Fibroblast of skin of right quadriceps (primary cell): Measurements from ENCODE around the gene LIG4.
"Not testable (repeated sequence)": the region's sequence is repeated elsewhere in the genome, so short reads cannot be mapped to it uniquely, and the experiment has no call there.

ENCODE experiments used
- DNase-seq: peaks from one replicate; pipeline ENCODE4 v3.0.0-alpha.2; 2013

The LIG4 gene

GRCh38 chr13:108215436-108215835, at the start of gene LIG4:
TSS of gene LIG4 (minus strand) at chr13:108215536. CDS start at chr13:108211268, 4,268 bp downstream.
- DNase-seq = peak; percentile 89

GRCh38 chr13:108263621-108264355, 48.5 kb upstream of the LIG4 start:
- DNase-seq = no peak

- no peak for DNase-seq
Measured at GRCh38 chr13:108257248-108257647, 41.9 kb upstream of the LIG4 start.

GRCh38 chr13:108249150-108249549, 33.8 kb upstream of the LIG4 start:
- no peak for DNase-seq

DNA sequence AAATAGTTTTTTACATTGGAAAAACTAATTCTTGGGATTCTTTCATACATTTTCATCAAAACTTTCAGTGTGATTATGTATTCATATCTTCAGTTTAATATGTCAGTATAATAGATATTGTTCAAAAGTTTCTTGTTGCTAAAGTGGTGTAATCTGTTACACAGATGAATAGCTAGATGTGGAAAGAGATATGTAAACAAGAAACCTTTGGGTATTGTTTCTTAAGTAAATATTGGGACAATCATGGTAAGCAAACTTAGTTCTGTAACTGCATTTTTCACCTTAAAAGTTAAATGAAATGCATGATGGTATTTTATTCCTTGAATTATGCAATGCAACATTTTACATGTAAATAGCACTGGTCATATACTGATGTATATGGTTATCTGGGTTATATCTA, 15.0 kb upstream of the LIG4 start:
- no peak for DNase-seq

- peak; percentile 34 for DNase-seq
Measured at GRCh38 chr13:108227651-108228272, 12.4 kb upstream of the LIG4 start.

GRCh38 chr13:108226184-108226583, 10.8 kb upstream of the LIG4 start:
- DNase-seq = no peak

- no peak for DNase-seq
Measured at GRCh38 chr13:108225440-108225839, 10.1 kb upstream of the LIG4 start.

GRCh38 chr13:108223687-108224503, 8.6 kb upstream of the LIG4 start:
- no peak for DNase-seq

DNA sequence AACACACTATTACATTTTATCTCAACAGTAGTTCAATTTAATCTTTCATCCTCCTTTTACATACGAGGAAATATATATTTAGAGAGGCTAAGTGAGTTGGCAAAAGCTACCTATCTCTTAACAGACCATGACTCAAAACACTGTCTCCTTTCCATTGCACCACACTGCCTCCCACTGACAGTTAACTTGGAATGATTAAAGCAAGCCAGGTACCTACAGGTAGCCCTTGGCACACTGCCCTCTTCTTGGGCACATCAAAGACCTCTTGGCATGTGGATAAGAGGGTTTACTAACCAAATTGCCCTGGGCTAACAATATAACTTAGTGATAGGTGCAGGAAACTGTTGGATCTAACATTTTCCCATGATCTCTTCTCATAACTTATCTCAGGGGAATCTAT, 4.7 kb upstream of the LIG4 start:
- DNase-seq = no peak

GRCh38 chr13:108218044-108218974, 3.0 kb upstream of the LIG4 start, which contains the start of gene ABHD13:
TSS of gene ABHD13 (plus strand) at chr13:108218392. CDS start at chr13:108229219, 10,827 bp downstream.
- peak; percentile 94 for DNase-seq

DNA sequence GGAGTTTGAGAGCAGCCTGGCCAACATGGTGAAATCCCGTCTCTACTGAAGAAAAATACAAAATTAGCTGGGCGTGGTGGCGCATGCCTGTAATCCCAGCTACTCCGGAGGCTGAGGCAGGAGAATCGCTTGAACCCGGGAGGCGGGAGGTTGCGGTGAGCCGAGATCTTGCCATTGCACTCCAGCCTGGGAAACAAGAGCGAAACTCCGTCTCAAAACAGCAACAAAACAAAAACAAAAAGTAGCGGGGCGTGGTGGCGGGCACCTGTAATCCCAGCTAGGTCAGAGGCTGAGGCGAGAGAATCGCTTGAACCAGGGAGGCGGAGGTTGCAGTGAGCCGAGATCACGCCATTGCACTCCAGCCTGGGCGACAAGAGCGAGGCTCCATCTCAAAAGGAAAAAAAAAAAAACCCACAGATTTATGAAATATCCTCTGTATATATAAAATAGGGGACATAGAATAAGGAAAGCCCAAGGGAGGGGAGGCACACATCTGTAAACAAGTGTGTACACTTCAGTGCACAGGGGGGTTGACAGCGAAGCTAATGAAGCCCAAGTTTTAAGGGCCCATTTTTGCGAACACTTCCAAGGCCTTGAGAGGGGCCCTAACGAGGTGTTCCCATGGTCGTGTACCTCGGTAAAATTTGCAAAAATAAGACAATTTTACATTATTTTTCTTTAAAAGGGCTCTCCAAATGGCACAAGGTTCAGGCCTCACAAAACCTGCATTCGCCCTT, 2.1 kb upstream of the LIG4 start:
- DNase-seq = not testable (repeated sequence)

- no peak for DNase-seq
Measured at GRCh38 chr13:108214441-108215271, 680 bp downstream of the LIG4 start.

DNA sequence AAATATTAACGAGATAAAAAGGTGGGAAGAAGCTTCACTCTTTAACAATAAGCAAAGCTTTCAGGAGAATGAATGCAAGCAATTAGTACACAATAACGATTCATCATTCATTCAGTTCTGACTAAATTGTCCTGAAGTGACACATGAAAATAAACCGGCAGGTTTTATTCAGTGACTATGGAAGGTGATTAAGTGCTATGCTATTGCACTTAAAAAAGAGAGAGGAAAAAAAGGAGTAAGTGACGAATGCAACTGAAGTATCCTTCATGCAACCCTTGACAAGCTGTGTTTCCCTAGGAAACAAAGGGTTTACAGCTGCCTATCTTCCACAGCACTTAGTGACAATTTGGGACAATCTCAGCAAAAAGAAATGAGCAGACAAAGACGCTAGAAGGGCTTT, 1.4 kb downstream of the LIG4 start:
- no peak for DNase-seq

- DNase-seq = no peak
Measured at GRCh38 chr13:108212886-108213285, 2.5 kb downstream of the LIG4 start.

GRCh38 chr13:108210551-108210950, 4.8 kb downstream of the LIG4 start:
- DNase-seq = no peak

DNA sequence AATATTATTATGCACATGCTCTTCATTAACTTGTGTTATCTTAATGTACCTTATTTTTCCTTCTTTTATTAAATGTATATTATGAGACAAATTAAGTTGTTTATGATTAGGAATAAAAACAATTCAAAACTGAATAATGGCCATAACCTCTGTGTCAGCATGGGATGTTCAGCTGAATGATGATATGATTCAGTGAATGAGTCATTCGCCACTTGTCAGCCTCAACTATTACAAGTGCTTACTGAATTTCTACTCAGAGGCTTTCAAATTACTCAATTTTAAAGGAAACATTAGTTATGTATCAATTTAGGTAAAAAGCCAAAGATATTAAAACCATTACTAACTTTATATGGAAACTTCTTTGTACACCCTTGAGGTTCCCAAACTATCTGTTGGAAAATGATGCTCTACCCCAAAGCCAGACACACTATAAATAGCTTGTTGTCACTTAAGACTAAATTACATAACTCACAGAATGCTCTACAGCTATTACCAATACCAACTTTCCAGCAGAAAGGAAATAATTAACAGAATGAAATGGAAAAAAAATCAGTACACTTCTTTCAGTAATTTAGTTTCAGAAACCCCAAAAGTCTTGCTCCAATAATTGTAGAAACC, 14.4 kb downstream of the LIG4 start:
- DNase-seq = no peak

DNA sequence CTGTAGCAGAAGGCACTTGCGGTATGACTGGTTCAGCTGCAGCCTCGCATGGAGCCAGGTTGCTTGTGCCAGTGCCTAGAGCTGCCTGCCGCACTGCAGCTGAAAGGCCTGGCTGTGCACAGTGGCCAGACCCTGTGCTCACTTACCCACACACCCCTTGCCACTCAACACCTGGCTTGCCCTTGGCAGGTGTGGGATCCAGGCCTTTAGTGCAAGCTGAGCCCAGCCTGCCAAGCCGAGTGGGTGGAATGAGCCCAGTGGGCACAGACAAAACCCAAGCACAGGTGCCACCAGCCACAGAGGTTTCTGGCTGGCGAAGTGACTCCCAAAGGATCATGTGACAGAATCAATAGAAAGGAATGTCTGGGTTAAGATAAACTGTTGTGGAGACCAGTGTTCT, 19.5 kb downstream of the LIG4 start:
- DNase-seq = no peak

DNA sequence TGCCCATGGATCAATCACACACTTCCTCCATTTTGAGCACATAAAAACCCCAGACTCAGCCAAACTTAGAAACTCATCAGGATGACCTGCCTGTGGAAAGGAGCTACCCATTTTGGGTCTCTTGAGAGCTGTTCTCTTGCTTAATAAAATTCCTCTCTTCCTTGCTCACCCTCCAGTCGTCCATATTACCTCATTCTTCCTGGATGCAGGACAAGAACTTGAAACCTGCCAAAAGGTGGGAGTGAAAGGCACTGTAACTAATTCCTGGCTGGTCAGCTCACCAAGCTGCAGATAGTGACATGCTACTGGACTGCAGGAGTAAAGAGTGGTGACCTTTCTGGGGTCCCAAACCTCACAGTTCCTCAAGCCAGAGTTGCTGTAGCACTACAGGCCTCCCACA, 20.2 kb downstream of the LIG4 start:
- DNase-seq = no peak

- no peak for DNase-seq
Measured at GRCh38 chr13:108194435-108194936, 20.9 kb downstream of the LIG4 start.
